ENCODE measurements around the gene SRGAP3.

Gene SRGAP3

DNA sequence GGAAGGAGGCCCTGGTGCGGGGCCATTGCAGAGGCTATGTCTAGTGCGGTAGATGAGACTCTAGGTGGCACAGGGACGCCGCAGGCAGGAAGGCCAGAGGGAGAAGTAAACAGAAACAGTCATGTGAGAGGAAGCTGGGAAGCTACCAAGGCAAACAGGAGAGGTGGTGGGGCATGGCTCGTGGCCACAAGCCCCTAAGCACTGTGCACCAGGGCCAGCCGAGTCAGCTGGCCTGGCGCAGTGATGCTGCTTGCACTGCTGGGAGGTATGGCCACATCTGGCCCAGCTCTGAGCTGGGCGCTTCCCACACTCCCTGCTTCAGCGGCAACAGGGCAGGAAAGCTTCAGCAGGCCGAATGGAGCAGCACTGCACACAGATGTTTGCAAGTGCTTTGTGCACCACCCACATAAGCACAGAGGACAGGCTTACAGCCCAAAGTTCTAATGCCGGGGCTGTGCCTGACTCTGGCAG, 76.6 kb downstream of the SRGAP3 start:
- DNase-seq (ENCODE audit: low read depth): no peak

DNA sequence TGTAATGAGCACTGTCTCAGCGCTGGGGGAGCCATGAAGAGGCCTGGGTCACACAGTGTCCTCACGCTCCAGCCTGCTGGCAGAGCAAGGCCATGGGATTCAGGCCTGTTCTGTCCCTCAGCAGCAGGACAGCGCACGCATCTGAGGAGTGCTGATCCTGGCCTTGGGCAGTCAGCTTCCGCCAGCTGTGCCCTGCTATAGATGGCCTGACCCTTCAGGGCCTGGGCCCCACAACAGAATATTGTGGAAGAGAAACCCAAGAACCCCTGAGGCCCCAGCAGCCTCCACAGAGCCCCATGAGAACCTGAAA, 78.6 kb downstream of the SRGAP3 start:
- DNase-seq (ENCODE audit: low read depth): no peak

DNA sequence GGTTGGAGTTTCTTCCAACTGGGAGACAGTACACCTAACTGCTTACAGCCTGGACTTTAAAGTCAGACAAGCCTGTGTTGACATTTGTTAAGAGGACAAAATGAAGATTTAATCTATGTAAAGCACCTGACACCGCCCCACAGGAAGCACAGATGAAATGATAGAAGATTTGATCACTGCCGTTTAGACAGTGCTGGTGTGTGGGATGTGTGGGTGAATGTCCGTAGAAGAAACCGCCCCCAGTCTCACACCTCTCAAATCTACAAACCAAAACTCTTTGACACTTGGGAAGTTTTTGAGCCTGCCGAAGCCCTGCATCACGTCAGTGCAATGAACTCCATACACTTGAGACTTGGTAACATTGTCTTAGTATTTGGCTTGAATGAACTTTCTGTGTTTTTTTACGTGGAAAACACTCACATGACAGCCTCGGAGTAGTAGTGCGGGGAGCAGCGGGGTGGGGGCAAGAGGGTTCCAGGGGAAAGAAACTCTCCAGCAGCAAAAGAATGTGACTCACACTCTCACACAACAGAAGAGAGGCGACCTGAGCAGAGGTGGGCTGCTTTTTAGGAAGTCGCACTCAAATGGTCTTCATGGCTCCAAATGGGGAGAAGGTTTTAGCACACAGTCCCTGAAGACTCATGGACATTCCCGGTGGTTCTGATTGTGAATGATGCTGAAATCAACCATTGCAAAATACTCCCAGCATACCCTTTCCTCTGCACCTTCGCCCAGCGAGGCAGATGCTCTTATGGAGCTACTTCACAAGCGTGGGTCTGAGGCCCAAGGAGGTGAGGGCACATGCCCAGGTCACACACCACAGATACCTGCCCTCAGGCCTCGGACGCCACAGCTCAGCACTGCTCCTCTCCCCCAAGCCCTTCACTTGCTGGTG, 79.2 kb downstream of the SRGAP3 start:
- DNase-seq (ENCODE audit: low read depth): no peak

DNA sequence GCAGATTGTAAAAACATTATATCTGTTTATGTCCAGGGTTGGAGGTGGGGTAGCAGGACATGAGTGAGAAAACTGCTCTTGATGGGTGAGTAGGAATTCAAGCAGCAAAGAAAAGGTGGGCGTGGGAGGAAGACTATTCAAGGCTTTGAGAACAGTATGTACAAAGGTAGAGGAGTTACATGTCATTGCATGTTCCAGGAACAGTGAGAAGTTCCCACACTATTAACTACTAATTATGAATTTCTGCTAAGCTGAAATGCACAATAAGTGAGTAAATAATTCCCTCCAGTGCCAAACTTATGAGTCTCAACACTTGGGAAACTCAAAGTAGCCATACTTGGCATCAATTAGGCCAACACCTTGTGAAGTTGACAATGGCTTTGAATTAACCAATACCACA, 80.1 kb downstream of the SRGAP3 start:
- DNase-seq (ENCODE audit: low read depth): no peak

DNA sequence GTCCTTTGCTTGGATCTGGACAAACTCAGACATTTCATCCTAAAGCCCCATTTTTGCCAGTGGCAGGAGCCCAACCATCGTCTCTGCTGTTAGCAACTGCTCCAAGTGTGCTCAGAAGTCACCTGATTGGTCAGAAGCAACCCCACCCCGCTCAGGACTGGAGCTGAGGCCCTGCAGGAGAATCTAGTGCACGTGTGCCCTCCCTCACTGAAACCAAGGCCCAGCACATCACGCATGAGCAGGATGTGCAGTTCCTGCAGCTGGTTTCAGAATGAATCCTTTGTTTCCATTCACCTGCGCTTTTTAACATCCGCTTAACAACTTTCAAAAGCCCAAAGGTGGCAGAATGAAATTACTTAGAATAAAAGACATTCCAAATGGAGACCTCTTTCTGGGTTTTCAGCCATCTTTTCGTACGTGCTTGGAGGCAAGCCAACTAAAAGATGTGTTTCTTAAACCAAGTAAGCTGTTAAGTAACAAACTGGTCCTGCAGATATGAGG, 81.2 kb downstream of the SRGAP3 start:
- DNase-seq (ENCODE audit: low read depth): no peak

DNA sequence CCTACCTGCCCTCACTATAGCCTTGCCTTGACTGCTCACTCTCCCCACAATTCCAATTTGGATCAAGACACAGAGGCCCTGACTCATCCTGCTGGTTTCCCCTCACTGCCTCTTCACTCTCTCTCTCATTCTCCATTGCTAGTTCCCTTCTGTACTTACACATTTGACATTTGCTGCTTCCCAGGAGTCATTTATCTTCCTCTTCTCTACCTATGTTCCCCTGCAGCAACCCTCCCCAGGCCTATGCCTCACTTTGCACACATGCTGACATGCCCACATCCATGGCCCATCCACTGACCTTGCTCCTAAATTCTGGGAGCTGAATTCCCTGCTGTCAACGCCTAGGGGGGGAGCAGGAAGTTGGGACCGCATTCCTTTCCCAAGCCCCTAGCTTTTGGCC, 82.2 kb downstream of the SRGAP3 start:
- no peak for DNase-seq (ENCODE audit: low read depth)

DNA sequence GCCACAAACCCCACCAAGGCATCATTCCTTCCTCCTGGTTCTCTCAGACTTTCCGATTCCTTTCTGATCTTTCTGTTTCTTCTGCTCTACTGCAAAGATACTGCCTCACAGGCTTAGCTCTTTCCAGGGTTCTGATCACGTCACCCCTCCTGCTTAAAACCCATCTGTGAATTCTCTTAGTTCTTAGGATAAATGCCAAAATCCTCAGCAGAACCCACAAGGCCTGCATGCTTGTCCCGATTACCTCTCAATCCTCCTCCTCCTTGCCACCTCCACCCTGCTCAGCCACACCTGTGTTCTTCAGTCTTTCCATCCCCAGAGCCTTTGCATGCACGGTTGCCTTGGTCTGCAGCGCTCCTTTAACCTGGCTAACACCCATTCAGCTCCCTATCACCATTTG, 84.0 kb downstream of the SRGAP3 start:
- DNase-seq (ENCODE audit: low read depth): no peak

DNA sequence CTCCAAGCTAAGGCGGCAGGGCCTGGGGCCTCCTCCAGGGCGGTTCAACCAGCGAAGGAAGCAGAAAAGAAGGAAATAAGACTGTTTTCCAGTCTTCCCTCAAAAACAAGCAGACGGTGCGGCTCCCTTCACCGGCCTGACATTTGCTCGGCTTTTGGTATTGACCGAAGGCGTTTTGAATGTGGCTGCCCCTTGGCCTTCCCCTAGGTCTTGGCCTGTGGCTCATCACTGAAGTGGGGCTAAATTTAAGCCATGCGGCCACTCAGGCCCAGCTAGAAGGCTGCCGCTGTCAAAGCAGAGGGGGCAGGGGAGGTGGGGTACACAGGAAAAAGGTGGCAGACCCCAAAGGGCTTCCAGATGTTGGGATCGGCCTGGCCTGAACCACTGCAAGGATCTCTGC, 86.2 kb downstream of the SRGAP3 start:
- DNase-seq (ENCODE audit: low read depth): no peak

DNA sequence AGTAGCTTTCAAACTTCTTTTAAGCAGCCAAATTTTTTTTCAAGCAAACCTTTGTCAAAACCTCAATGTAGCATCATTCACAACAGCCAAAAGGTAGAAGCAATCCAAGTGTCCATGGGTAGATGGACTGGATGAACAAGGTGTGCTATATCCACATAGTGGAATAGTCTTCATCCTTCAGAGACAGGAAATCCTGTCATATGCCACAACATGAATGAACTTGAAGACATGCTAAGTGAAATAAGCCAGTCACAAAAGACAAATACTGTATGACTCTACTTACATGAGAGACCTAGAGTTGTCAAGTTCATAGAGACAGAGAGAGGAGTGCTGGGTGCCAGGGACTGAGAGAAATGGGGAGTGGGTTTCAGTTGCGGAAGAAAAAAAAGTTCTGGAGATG, 87.6 kb downstream of the SRGAP3 start:
- DNase-seq (ENCODE audit: low read depth): no peak

DNA sequence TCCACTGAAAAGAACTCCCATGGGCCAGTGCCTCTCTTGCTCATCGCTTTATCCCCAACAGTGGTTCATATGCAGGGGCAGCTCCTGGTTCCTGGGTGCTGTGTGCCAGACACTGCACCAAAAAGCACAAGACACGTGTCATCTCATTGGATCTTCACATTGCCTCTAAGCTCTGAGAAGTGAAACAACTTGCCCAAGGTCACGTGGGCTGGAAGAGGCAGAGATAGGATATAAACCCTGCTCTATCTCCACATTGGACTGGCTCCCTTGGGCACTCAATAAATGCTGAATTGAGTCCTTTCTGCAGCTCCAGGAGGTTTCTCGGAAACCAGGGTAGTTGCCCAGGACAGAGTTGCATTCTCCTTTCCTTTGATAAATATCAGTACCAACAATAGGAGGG, 88.1 kb downstream of the SRGAP3 start:
- no peak for DNase-seq (ENCODE audit: low read depth)

DNA sequence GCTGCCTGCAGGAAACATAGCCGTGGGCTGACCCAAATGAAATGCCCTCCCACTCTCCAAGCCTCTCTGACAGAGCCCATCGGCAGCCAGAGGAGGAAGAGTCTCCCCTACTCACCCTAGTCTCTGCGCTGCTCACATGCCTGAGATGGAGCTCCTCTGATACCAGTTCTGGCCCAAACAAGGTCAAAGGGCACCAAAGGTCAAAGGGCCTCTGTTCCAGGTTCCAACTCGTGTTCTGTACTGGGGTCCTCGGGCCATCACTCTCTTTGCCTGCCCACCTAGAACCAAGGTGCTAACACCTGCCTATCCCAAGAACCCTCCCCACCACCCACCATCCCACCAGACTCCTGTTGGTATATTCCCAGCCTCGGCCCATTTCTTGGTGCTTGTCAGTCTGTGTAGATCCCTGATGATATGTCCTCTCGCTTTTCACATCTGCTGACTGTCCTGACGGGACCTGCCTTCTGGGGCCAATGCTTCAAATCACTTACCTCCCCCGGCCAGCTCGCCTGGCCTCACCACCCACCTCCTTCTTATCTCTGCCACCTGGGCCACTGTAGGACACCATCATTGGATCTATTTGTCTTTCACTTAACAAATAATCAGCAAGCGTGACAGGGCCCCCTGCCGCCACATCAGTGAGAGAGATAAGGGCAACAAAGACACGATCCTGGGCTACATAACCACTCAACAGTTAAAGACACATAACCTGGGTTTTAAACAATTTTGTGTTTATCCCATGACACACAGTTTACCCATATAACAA, 90.4 kb downstream of the SRGAP3 start:
- DNase-seq (ENCODE audit: low read depth): no peak

DNA sequence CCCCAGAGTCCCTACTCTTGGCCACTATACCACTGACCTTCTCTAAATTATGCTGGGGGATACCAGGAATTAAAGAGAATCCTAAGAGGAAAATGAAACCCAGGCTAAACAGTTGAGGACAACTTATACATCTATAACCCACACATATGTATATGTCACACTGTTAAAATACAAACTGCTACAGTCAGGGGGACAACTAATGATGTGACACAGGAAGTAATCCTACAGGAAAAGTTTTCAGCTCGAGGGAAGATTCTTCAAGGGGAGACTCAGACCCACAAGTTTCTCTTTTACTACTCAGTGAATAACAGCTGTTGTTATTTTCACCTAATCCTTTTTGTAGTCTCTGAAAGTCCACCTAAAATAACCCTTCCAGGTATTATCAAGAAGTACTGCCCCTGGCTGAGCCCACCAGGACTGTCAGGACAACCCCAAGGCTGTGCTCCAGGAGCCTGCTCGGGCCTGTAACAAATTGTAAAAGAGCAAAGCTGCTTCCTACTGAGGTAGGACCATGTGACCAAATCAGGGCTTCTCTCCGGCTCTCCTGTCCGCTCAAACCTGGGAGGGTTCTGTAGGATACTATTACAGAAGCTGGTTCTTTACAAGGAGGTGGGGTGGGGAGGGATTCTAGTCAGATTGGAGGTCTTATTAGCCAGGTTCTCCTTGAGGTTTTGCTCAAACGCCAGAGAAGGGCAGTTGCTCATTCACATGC, 91.6 kb downstream of the SRGAP3 start:
- DNase-seq (ENCODE audit: low read depth): no peak

DNA sequence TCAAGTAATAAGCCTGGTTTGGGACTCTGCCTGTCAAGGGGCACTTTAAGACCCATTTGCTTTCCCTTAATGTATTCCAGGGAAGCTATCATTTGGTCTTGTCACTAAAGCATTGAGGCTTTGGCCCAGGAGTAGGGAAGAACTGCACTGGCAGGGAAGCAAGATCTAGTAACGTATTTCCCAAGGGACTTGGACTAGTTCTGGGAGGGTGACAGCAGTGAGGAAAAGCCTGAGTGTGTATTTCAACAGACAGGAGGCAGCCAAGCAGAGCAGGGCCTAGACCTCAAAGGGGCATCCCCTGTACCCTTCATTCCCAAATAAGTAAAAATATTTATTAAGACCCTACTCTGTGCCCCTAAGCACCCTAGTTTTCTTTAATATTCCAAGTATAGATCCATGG, 92.8 kb downstream of the SRGAP3 start:
- DNase-seq (ENCODE audit: low read depth): no peak

DNA sequence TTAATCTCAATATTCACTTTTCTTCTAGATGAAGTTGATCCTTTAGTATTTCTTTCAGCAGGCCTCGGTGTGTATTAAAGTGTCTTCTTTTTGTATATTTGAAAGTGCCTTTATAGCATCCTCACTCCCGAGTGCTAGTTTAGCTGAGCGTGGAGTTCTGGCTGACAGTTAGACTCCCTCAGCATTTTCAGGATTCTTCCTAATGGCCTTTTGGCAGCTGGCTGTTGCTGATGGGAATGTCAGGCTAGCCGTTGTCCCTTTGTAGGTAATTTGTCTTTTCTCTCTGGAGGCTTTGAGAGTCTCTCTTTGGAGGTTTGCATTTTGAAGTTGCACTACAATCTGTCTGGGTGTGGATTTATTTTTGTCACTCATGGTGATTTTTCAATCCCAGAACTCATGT, 94.4 kb downstream of the SRGAP3 start:
- no peak for DNase-seq (ENCODE audit: low read depth)

DNA sequence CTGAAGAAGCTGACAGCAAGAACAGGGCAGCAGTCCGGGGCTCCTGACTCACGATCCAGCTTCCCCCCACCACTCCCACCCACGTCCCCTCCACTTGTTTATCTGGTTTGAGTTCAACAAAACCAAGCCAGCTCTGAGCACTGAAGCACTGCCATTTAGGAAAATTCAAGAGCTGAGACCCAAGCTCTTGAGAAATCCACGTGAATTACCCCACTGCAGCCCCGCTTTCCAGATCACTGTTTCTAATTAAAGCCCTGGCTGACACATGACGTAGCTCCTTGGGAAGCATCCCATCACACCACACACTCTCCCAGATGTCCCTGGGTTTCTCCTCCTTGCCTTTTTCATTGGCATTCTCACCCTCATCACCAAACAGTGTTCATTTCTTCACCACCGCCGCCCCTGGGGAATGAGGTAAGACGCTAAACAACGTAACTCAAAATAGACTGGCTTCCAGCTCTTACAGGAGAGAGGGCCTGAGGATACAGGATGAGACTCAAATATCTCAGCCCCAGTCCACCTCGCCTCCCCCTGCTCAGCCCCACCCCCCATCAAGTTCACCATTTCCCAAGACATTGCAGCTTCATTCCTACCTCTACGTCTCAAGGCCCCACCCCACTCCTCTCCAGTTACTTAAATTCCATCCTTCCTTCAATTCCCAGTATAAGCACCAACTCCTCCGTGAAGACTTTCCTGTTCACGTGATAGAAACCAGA, 95.4 kb downstream of the SRGAP3 start:
- peak; percentile 85 for DNase-seq (ENCODE audit: low read depth)

DNA sequence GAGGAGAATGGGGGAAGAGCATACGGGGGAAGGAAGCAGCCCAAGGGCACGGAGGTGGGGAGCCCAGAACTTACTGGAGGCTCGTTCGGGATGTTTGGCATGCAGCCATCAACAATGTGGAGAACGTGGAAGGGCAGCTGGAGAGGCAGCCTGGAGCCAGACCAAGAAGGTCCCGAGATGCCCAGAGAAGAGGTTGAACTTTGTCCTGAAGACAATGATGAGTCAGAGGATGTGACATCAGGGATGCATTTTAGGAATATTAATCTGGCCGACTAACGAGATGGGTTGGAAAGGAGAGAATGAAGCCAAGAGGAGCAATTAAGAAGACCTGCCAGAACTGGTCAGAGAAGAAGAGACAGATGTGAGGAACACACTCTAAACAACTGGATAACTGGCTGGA, 98.2 kb downstream of the SRGAP3 start:
- peak; percentile 37 for DNase-seq (ENCODE audit: low read depth)

DNA sequence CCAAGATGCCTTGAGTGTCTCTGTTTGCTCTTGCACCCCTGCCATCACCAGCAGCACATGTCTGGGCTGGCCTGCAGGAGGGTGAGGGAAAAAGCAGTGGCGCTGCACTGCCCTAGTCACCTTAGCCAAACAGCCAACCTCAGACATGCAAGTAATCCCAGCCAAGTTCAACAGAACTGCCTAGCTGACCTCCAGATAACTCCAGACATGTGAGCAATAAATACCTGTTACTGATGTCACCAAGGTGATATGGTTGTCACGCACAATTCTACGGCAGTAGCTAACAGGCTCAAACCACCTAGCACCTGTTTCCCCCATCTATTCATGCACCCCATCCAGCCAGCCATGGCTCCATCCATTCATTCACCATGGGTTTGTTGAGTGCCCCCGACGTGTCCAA, 99.9 kb downstream of the SRGAP3 start:
- DNase-seq (ENCODE audit: low read depth): no peak

DNA sequence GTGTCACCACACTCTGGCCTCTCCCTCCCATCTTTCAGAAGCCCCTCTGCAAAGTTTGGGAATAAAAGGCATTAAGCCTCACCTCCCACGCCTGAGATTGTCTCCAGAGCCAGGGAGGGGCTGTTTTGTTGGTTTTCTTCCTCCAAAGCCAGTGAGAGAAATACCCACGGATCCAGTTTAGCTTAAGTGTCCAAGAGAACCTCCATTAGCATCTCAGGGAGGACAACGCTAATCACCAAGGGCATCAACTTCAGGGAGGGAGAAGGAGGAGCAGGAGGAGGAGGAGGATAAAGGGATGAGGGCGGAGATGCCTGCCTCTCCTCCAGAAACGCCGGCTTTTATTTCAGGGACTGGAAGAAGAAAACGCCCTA, 101.6 kb downstream of the SRGAP3 start:
- DNase-seq (ENCODE audit: low read depth): no peak

DNA sequence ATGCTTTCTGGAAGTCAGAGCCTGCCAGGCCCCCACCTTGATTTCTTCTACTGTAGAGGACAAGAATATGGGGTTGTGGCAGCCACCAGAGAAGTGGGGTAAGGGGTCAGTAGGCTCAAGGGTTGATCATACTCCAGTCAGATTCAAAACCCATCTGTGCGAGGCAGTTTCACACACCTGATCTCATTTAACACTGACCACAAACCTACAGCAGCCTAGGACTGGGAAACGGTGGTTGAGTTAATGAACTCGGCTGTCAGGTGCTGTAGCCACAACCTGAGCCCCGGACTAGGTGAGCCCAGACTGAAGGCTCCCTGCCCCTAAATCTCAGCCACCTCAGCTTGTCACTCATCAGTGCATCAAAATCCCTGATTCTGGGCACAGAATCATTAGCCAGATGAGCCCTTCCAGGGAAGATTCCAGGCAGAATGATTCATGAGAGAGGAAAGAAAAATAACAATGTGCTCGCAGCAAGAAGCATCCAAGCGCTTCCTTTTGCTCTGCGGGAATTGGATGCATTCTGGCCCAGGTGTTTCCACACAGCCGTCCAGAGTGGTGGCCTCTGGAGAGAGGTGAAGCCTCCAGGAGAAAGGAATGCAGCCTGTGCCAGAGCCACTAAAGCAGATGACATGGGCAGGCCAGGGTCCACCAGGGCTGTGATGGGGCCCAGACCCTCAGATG, 102.1 kb downstream of the SRGAP3 start:
- DNase-seq (ENCODE audit: low read depth): no peak

DNA sequence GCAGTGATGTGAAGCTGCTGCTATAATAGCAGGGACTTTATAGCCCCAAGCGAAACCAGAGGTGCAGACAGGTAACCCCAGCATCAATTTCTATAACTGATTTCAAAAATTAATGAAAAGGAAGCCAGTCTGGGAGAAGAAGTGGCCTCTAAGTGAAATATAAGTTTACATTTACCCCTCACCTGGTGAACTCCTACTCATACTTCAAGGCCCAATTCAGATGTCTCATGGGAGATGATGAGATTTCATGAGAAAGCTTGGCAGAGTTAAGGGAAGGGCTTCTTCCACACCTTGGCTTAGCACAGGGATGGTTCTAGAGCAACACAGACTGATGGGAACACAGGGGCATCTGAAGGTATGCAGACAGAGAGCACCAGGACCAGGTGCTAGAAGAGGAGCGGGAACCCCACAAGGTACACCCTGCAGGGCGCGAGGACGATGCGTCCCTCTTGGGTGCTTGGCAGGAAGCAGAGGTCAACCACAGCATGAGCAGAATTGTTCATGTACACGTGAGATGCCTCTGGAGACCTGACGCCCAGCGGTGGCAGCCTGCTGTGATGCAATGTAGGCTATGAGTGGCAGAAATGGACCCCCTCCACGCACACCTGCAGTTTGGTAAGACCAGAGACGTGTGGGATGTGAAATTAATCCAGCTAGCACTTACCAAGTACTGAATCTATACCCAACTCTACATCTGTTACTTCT, 102.9 kb downstream of the SRGAP3 start:
- DNase-seq (ENCODE audit: low read depth): no peak

DNA sequence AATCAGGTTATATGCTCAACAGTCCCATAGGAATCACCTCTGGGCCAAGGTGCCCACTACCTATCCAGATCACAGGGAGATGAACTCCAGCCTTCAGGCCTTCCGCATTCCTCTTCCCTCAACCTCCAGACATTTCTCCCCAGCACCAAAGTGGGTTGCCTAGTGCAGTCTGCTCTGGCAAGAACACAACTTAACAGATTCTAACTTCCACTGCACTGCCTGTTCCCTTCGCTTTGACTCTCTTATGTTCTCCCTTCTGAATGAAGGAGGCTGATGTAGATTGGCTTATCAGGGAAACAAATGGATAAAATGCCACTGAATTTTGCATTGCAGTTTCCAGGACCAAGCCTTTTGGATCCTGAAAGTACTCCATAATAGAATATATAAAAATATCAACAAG, 106.3 kb downstream of the SRGAP3 start:
- no peak for DNase-seq (ENCODE audit: low read depth)

Data from stromal cell of bone marrow (primary cell).